Cardiac fibroblast (primary cell): Measurements from ENCODE around the gene RNGTT.
A peak's percentile ranks its signal among the peaks of the same experiment; 100 is the strongest.

ENCODE experiments used
- DNase-seq, 2 donors: peaks; one replicate each; pipeline versions ENCODE4 v3.0.0 to v3.0.0-alpha.2; 2010; ENCODE audit warnings: low read depth in 2 of 2
- H3K4me3 ChIP-seq, 2 donors: replicated peaks in 1 of 2; 1 replicate in 1 of 2; 2 replicates in 1 of 2; pipeline ENCODE4 v1.5.1; 2011; ENCODE audit warnings: low read depth in 2 of 2, low read length in 2 of 2, mild to moderate bottlenecking in 2 of 2, moderate library complexity in 1 of 2
- CTCF ChIP-seq: IDR thresholded peaks from one replicate; pipeline ENCODE4 v1.5.1; 2011; ENCODE audit warnings: low read depth, mild to moderate bottlenecking, low read length, inconsistent platforms

The RNGTT gene

DNA sequence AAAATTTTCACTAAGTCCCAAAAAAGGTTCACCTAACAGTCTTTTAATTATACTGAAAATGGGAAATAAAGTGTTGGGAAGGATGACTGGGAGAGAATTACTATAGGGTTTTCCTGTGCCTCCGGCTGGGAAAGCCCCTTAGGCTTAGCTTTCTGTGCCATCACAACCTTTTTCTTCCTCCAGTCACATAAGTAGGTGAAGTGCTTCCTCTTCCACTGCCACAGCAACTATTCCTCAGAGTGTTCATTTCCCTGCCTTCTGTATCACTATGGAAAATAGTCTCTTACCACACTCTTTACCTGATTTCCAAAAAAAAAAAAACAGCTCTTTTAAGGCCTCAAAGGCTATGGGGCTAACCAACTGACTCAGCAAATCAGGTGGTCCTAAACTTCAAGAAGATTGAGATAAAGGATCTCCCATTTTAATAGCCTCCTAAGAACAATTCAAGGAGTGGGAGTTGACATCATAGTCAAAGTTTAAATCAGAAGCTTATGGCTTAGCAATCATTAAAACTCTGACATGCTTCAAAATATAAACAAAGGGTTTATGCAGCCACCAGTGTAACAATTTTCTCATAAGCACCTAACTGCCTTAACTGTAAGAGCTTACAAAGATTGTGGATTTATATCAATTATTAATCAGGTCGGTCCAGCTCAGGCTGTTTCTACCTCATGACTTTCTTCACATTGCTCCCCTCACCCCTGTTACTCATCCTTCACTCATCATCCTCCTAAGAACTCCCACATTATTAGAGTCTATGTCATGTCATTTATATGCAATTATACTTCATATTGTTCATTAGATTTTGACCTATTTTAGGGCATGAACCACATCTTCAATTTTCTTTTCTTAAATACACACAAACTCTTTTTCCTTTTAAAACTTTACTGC, 95.3 kb downstream of the RNGTT start:
- no peak for TF ChIP-seq CTCF
- no peak overlapping the region for H3K4me3 ChIP-seq
- DNase-seq = peak in 1 of 2 donors; percentile 82

- TF ChIP-seq CTCF = no peak
- no peak overlapping the region for H3K4me3 ChIP-seq
- no peak for DNase-seq
Observed at GRCh38 chr6:88866856-88867255, 96.6 kb downstream of the RNGTT start.

DNA sequence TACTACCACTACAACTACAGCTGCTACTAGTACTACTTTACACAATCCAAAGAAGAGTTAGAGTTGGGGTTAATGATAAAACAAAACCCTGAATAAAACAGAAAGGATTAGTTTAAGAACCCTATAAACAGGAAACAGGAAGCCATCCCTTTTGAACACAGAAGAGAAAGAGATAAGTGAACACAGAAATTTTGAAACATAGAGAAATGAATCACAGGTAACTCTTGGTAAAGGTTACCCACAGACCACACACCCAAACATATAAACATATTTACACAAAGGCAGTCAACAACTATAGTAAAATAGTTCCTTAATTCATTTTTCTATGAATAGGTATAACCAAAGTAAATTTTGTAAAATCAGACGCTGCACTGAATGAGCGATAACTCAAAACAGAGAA, 98.1 kb downstream of the RNGTT start:
- DNase-seq = no peak
- no peak overlapping the region for H3K4me3 ChIP-seq
- TF ChIP-seq CTCF = no peak

GRCh38 chr6:88864359-88865054, 98.9 kb downstream of the RNGTT start:
- no peak for TF ChIP-seq CTCF
- H3K4me3 ChIP-seq = no peak overlapping the region
- DNase-seq = no peak

GRCh38 chr6:88860310-88860709, 103.1 kb downstream of the RNGTT start:
- no peak for TF ChIP-seq CTCF
- no peak overlapping the region for H3K4me3 ChIP-seq
- DNase-seq = no peak

- no peak overlapping the region for H3K4me3 ChIP-seq
- TF ChIP-seq CTCF = no peak
- DNase-seq = no peak
Observed at GRCh38 chr6:88858455-88858854, 105.0 kb downstream of the RNGTT start.
